Stimulated activated CD8-positive, alpha-beta memory T cell treated with anti-CD3 and anti-CD28 coated beads, Interleukin-2, amount 100 ng/mL, for 48 hours (primary cell): ENCODE measurements around the gene RAB3GAP2.
"Not testable (repeated sequence)": the region's sequence is repeated elsewhere in the genome, so short reads cannot be mapped to it uniquely, and the experiment has no call there.

ENCODE experiments used
- DNase-seq, 2 donors: peaks; one replicate each; pipeline ENCODE4 v3.0.0-alpha.2; 2020; ENCODE audit warnings: low read depth in 2 of 2

RAB3GAP2 gene

DNA sequence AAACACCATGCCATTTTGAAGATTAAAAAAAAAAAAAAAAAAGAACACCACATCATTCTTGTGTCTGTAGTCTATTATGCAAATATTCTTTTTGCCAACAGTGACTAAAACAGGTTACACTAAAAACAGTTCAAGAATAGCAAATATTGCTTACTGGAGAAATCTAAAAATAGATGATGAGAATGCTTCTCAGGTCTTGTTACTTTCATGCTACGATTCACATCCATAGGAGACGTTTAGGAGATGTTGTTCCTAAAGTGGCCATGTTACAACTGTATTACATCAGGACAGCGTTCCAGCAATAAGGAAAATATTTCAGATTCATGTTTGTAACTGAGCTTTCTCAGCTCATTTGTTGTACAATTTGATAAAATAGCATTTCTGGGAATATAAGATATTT is 32.3 kb downstream of the RAB3GAP2 start:
- no peak for DNase-seq

DNA sequence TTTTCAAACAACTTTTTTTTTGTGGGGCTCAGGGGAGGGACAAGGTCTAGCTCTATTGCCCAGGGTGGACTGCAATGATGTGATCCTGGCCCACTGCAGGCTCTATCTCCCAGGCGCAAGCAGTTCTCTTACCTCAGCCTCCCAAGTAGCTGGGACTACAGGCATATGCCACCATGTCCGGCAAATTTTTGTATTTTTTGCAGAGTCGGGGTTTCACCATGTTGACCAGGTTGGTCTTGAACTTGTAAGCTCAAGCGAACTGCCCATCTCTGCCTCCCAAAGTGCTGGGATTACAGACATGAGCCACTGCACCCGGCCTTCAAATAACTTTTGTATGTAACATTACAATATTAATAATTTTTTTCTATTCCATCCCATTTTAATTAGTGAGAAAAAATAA is 33.0 kb downstream of the RAB3GAP2 start:
- no peak for DNase-seq

GRCh38 chr1:220236278-220236677 is 36.0 kb downstream of the RAB3GAP2 start:
- DNase-seq: not testable (repeated sequence)

GRCh38 chr1:220235462-220235861 is 36.8 kb downstream of the RAB3GAP2 start:
- DNase-seq: no peak

GRCh38 chr1:220233927-220234326 is 38.3 kb downstream of the RAB3GAP2 start:
- DNase-seq: no peak

DNA sequence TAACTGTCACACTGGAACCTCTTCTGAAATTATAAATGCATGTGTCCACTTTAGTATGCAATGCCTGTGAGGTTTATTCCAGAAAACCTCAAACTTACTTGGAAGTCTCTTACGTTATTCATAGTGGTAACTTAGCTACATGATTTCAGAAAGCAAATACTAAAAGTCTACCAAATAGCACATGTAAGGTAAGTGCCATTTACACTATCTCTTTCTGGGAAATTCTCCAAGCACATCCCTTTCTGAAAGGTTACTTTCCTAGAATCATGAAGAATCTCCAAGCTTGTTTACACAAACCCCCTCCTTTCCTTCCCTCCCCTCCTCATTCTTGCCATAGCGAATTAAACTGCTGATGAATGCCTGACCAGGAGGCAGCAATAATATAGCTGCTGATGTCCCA is 42.5 kb downstream of the RAB3GAP2 start:
- DNase-seq: no peak

DNA sequence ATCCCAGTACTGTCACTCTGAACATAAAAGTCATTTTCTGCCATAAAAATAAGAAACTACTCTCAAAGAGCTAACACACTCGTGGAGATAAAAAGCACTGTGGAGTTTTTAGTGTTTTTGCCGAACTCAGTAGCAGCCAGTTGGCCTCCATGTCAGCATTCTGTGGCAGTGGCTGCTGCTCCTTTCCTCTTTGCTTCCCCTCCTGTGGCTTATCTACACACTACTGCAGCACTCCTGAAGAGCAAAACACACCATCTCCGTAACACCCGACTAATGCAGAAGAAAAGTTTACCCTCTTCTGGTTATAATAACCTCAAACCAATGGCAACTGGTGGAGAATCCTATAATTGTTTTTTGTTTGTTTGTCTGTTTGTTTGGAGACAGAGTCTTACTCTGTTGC is 44.9 kb downstream of the RAB3GAP2 start:
- DNase-seq: no peak

DNA sequence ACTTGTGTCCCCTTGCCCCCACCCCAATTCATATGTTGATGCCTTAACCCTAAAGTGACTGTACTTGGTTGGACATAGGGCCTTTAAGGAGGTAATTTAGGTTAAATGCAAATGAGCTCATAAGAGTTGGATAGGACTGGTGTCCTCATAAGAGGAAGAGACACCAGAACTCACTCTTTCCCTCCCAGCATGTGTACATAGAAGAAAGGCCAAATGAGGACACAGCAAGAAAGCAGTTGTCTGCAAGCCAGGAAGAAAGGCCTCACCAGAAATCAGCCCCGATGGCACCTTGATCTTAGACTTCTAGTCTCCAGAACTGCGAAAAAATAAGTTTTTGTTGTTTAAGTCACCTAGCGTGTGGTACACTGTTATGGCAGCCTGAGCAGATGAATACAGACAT is 45.5 kb downstream of the RAB3GAP2 start:
- DNase-seq: no peak

DNA sequence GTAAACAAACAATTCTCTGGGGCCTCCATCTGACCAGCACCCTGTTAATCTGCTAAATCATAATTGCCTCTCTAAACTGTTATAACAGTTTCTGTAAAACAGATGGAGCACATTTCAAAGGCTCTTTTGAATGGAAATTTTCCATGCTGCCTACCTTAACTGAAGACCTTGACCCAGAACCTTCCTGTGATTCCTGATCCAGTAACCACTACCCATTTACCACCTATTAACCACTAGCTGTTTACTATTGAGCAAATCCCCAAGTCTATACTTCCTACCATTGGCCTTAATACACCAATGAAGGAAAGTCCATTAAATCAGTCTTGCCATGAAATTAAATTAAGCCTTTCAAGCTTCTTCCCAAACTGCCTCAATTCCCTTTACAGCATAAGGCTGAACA is 46.3 kb downstream of the RAB3GAP2 start:
- no peak for DNase-seq

- no peak for DNase-seq
These were observed 47.6 kb downstream of the RAB3GAP2 start for GRCh38 chr1:220224611-220225124.

- no peak for DNase-seq
These were observed 48.2 kb downstream of the RAB3GAP2 start for GRCh38 chr1:220224033-220224432.

DNA sequence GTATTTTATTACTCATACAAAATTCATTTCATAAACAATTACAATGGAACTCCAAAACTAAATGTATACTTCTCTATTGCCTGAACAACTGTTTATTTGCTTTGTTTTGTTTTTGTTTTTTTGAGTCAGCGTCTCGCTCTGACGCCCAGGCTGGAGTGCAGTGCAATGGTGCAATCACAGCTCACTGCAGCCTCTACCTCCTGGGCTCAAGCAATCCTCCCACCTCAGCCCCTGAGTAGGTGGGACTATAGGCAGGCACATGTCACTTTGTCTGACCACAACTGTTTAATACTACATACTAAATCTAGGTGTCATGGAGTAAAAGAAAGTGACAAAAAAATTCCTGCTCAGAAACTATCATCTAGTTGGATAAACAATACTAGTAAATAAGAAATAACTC is 49.3 kb downstream of the RAB3GAP2 start:
- DNase-seq: no peak

DNA sequence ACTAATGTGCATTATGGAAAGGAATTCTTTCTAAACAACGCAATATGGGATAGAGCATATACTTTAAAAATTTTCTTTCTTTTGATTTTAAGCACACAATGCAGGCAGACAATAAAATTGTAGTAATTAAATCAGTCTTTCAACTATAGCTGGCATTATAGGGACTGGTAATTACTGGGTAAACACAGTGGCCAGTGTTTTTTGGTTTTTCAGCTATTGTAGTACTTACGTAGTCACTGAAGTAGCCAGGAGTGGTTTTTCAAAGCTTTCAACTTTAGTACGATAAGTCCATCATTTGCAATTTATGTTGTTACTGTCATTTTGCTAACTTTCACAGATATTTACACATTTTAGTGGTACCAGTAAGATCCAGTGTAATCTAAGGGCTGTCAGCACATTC is 50.6 kb downstream of the RAB3GAP2 start:
- DNase-seq: no peak

DNA sequence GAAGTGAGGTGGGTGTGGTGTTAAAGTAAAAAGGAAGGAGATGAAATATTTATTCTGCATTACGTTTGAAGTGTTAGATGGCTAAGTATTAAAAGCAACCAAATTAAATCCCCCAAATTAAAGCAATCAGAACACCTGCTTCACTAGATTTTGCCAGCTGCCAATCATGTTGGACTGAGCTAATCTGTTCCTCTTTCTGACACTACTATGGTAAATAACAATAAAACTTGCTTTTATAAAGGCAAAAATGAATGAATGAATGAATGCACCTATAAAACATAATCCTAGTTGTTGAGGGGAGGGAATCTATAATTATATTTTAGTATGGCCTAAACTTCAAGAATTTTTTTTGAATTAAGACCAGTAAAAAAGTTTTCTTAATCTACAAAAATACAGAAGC is 51.0 kb downstream of the RAB3GAP2 start:
- DNase-seq: no peak

- DNase-seq: not testable (repeated sequence)
These were observed 51.6 kb downstream of the RAB3GAP2 start for GRCh38 chr1:220220699-220221040.

- DNase-seq: no peak
These were observed 52.2 kb downstream of the RAB3GAP2 start for GRCh38 chr1:220219865-220220698.

DNA sequence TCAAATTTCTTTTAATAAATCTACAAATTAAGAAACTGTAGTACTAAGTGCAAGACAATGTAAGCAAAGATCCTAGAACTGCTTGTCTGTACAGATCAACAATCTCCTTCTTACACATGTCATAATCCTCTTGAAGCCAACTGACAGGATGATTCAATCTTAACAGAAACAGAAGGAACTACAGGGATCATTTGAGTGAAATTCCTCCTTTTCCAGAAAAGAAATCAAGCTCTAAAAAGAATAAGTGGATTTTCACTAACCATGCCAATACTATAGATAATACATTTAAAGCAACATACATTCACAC is 53.2 kb downstream of the RAB3GAP2 start:
- DNase-seq: no peak

GRCh38 chr1:220218397-220219135 is 53.7 kb downstream of the RAB3GAP2 start:
- DNase-seq: not testable (repeated sequence)

GRCh38 chr1:220217383-220217988 is 54.8 kb downstream of the RAB3GAP2 start:
- DNase-seq: no peak

DNA sequence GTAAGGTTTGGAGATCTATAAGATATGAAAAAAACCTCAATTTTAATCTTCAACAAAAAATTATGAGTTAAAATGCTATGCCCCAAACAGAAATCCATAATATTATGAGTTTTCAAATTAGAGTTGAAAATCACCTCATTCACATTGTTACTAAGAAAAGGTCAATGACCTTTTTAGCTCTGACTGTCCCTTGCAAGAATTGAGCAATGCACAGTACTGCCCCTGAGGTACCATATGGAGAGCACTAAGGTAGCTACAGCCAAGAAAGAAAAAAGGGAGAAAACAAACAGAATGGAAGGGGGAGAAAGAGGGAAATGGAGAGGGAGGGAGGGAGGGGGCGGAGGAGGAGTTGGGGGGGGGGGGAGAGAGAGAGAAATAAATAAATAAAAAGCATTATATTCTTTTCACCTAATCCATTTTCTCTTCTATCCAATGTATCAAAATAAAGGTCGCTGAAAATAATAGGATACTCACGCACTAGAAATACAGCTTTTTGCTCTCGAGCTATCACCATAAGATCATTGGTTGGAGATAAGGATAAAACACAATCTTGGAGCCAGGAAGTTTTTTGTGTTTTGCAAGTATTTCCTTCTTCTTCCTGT is 58.8 kb downstream of the RAB3GAP2 start:
- DNase-seq: no peak

GRCh38 chr1:220207411-220207810 is 64.8 kb downstream of the RAB3GAP2 start:
- DNase-seq: no peak

DNA sequence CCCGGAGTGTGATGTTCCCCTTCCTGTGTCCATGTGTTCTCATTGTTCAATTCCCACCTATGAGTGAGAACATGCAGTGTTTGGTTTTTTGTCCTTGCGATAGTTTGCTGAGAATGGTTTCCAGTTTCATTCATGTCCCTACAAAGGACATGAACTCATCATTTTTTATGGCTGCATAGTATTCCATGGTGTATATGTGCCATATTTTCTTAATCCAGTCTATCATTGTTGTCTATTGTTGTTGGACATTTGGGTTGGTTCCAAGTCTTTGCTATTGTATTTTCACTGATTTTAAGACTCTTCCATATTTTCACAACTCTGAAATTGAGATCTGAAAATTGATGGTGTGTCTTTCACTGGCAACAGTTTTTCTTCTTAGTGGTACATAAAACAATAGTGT is 67.5 kb downstream of the RAB3GAP2 start:
- DNase-seq: not testable (repeated sequence)
